ENCODE measurements around the gene IRF2BP2.

GRCh38 chr1:234556245-234556943, 53.6 kb downstream of the IRF2BP2 start:
- TF ChIP-seq, protein P1, sequence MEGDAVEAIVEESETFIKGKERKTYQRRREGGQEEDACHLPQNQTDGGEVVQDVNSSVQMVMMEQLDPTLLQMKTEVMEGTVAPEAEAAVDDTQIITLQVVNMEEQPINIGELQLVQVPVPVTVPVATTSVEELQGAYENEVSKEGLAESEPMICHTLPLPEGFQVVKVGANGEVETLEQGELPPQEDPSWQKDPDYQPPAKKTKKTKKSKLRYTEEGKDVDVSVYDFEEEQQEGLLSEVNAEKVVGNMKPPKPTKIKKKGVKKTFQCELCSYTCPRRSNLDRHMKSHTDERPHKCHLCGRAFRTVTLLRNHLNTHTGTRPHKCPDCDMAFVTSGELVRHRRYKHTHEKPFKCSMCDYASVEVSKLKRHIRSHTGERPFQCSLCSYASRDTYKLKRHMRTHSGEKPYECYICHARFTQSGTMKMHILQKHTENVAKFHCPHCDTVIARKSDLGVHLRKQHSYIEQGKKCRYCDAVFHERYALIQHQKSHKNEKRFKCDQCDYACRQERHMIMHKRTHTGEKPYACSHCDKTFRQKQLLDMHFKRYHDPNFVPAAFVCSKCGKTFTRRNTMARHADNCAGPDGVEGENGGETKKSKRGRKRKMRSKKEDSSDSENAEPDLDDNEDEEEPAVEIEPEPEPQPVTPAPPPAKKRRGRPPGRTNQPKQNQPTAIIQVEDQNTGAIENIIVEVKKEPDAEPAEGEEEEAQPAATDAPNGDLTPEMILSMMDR (IDR thresholded peaks at IDR 0.05) = no peak
- no peak for TF ChIP-seq POLR2A (IDR thresholded peaks at IDR 0.05)
